ENCODE data around the gene ZNRF2.

- no peak for TF ChIP-seq POLR2AphosphoS5 (IDR thresholded peaks at IDR 0.05)
- no peak for TF ChIP-seq POLR2A (IDR thresholded peaks at IDR 0.05)
Observed at GRCh38 chr7:30266686-30267085, 17.7 kb upstream of the ZNRF2 start.

Measured in transverse colon (tissue), 3 donors.